IMR-90 (cell line): Measurements from ENCODE around the gene DRD3. TPM values are rescaled to one million over a fixed set of nuclear protein-coding genes. Genes with fewer than 3 reads are reported as not detected.

Experiments used
- ATAC-seq: fragments of 200-7000 bp; cut with Tn5 transposase; 2 replicates; pipeline ENCODE4 v1.9.1; 2020; ENCODE audit warnings: low read depth, mild to moderate bottlenecking, moderate library complexity
- BruUV-seq: library from RNA; stranded (reverse); fragments of 400-500 nt; replicated peaks from 2 replicates; lab custom pipeline; 2021; lab: Mats Ljungman, UMichigan
- CTCF ChIA-PET: fragments of 300-600 bp; formaldehyde crosslinking; extraction: SDS; loops from one replicate; lab custom pipeline; 2021; ENCODE audit warnings: antibody characterized with exemption; lab: Yijun Ruan, JAX
- POLR2A ChIA-PET: fragments of 300-600 bp; sonication (Branson Sonifier 250); formaldehyde crosslinking; loops from one replicate; lab custom pipeline; 2022; ENCODE audit warnings: antibody characterized with exemption; ENCODE audit not compliant: unreplicated experiment; lab: Charles Lee
- DNase-seq: peaks from one replicate; pipeline ENCODE4 v3.0.0; 2013
- H2AFZ ChIP-seq: replicated peaks from 2 replicates; pipeline ENCODE3; 2013; ENCODE audit warnings: low read length, mild to moderate bottlenecking; ENCODE audit not compliant: poor library complexity
- H2AK5ac ChIP-seq: 2 replicates; pipeline ENCODE4 v1.6.1; 2013; ENCODE audit warnings: low read depth, low read length, inconsistent platforms
- H2AK9ac ChIP-seq: replicated peaks from 2 replicates; pipeline ENCODE3; 2013; ENCODE audit warnings: mild to moderate bottlenecking, low read depth, low read length, moderate library complexity; ENCODE audit not compliant: poor library complexity
- H2BK120ac ChIP-seq: 2 replicates; pipeline ENCODE4 v1.6.1; 2013; ENCODE audit warnings: low read depth, low read length, inconsistent platforms
- H2BK15ac ChIP-seq: 3 replicates; pipeline ENCODE4 v1.6.1; 2013; ENCODE audit warnings: low read depth, low read length, inconsistent platforms
- H2BK20ac ChIP-seq: 2 replicates; pipeline ENCODE4 v1.6.1; 2013; ENCODE audit warnings: low read depth, mild to moderate bottlenecking, inconsistent platforms, low read length, moderate library complexity
- H2BK5ac ChIP-seq: 2 replicates; pipeline ENCODE4 v1.6.1; 2013; ENCODE audit warnings: mild to moderate bottlenecking, low read depth, low read length, inconsistent platforms; ENCODE audit not compliant: poor library complexity, severe bottlenecking
- H3K14ac ChIP-seq: replicated peaks from 2 replicates; pipeline ENCODE4 v1.6.1; 2013; ENCODE audit warnings: low read depth, low read length, inconsistent platforms
- H3K18ac ChIP-seq: 2 replicates; pipeline ENCODE4 v1.6.1; 2013; ENCODE audit warnings: low read depth, low read length, control low read depth
- H3K23ac ChIP-seq: 2 replicates; pipeline ENCODE4 v1.6.1; 2013; ENCODE audit warnings: low read depth, low read length, inconsistent platforms
- H3K27ac ChIP-seq: 2 replicates; pipeline ENCODE4 v1.5.1; 2013; ENCODE audit warnings: mild to moderate bottlenecking, control low read depth, low read length; ENCODE audit not compliant: insufficient read depth
- H3K27me3 ChIP-seq: 2 replicates; pipeline ENCODE4 v1.6.1; 2013; ENCODE audit warnings: low read length; ENCODE audit not compliant: control insufficient read depth, insufficient read depth
- H3K36me3 ChIP-seq: 2 replicates; pipeline ENCODE4 v1.6.1; 2013; ENCODE audit warnings: low read length, mixed read lengths; ENCODE audit not compliant: control insufficient read depth, insufficient read depth
- H3K4ac ChIP-seq: 2 replicates; pipeline ENCODE4 v1.6.1; 2013; ENCODE audit warnings: low read depth, low read length, inconsistent platforms
- H3K4me1 ChIP-seq: 2 replicates; pipeline ENCODE4 v1.6.1; 2013; ENCODE audit warnings: low read length, mixed read lengths; ENCODE audit not compliant: control insufficient read depth, insufficient read depth
- H3K4me2 ChIP-seq: 2 replicates; pipeline ENCODE4 v1.6.1; 2013; ENCODE audit warnings: low read depth, mild to moderate bottlenecking, control low read depth, low read length, moderate library complexity
- H3K4me3 ChIP-seq: 2 replicates; pipeline ENCODE4 v1.5.1; 2013; ENCODE audit warnings: low read depth, mild to moderate bottlenecking, control low read depth, low read length, moderate library complexity; ENCODE audit not compliant: insufficient read depth
- H3K56ac ChIP-seq: 2 replicates; pipeline ENCODE4 v1.6.1; 2013; ENCODE audit warnings: low read length, inconsistent platforms; ENCODE audit not compliant: insufficient read depth; ENCODE audit errors: extremely low read depth
- H3K79me1 ChIP-seq, 2 experiments: 2 replicates each; pipeline ENCODE4 v1.6.1; 2013; ENCODE audit warnings: low read length in 2 of 2, inconsistent platforms in 1 of 2, low read depth in 1 of 2
- H3K9ac ChIP-seq: 2 replicates; pipeline ENCODE4 v1.6.1; 2013; ENCODE audit warnings: low read depth, low read length, control low read depth
- H3K9me1 ChIP-seq: 2 replicates; pipeline ENCODE4 v1.6.1; 2013; ENCODE audit warnings: low read length, inconsistent platforms; ENCODE audit not compliant: insufficient read depth
- H3K9me3 ChIP-seq: 2 replicates; pipeline ENCODE4 v1.6.1; 2013; ENCODE audit warnings: low read length; ENCODE audit not compliant: control insufficient read depth, insufficient read depth
- H4K20me1 ChIP-seq: 2 replicates; pipeline ENCODE4 v1.6.1; 2013; ENCODE audit warnings: low read length, inconsistent platforms; ENCODE audit not compliant: insufficient read depth
- H4K5ac ChIP-seq: 2 replicates; pipeline ENCODE4 v1.6.1; 2013; ENCODE audit warnings: mild to moderate bottlenecking, low read depth, low read length, control low read depth
- H4K8ac ChIP-seq, 2 experiments: 2 replicates each; pipeline ENCODE4 v1.6.1; 2013; ENCODE audit warnings: low read depth in 2 of 2, low read length in 2 of 2, control low read depth in 1 of 2, inconsistent platforms in 1 of 2
- H4K91ac ChIP-seq: 2 replicates; pipeline ENCODE4 v1.6.1; 2013; ENCODE audit warnings: low read depth, low read length, inconsistent platforms; ENCODE audit not compliant: insufficient read depth
- BHLHE40 ChIP-seq: fragments of 150-350 bp; IDR thresholded peaks from 2 replicates; pipeline ENCODE4 v1.6.1; 2016; ENCODE audit warnings: mild to moderate bottlenecking, low read depth, low read length
- CEBPB ChIP-seq: IDR thresholded peaks from 2 replicates; pipeline ENCODE4 v1.6.1; 2012; ENCODE audit warnings: low read depth, low read length, improper control_type of control experiment
- CHD1 ChIP-seq: IDR thresholded peaks from 2 replicates; pipeline ENCODE4 v1.6.1; 2012; ENCODE audit warnings: low read depth, low read length, improper control_type of control experiment
- FOS ChIP-seq: fragments of 150-350 bp; IDR thresholded peaks from 2 replicates; pipeline ENCODE4 v1.6.1; 2016; ENCODE audit warnings: low read depth, low read length
- MAFK ChIP-seq: IDR thresholded peaks from 2 replicates; pipeline ENCODE4 v1.6.1; 2012; ENCODE audit warnings: low read depth, low read length, improper control_type of control experiment
- MXI1 ChIP-seq: IDR thresholded peaks from 2 replicates; pipeline ENCODE4 v1.6.1; 2012; ENCODE audit warnings: low read depth, mild to moderate bottlenecking, low read length, moderate library complexity, borderline replicate concordance
- NFE2L2 ChIP-seq: fragments of 150-350 bp; IDR thresholded peaks from 2 replicates; pipeline ENCODE4 v1.6.1; 2016; ENCODE audit warnings: low read depth, mild to moderate bottlenecking, low read length
- POLR2A ChIP-seq: IDR thresholded peaks from 2 replicates; pipeline ENCODE4 v1.6.1; 2012; ENCODE audit warnings: mild to moderate bottlenecking, low read depth, low read length
- RAD21 ChIP-seq: IDR thresholded peaks from 2 replicates; pipeline ENCODE4 v1.6.1; 2012; ENCODE audit warnings: low read length, improper control_type of control experiment
- RFX5 ChIP-seq: IDR thresholded peaks from 2 replicates; pipeline ENCODE4 v1.8.0; 2012; ENCODE audit warnings: low read depth, mild to moderate bottlenecking, low read length, moderate library complexity
- SMC3 ChIP-seq: fragments of 150-350 bp; IDR thresholded peaks from 2 replicates; pipeline ENCODE4 v1.6.1; 2016; ENCODE audit warnings: low read depth, mild to moderate bottlenecking, antibody characterized with exemption, low read length, moderate library complexity
- WGBS, 2 experiments: methylation state at CpG; one replicate each; pipeline versions ENCODE4 v1.1.5 to v1.1.7; 2013; ENCODE audit warnings: missing lambda C conversion rate in 2 of 2; ENCODE audit not compliant: insufficient read length in 1 of 2; ENCODE audit errors: extremely low coverage in 2 of 2; 5-methylcytosine and 5-hydroxymethylcytosine counted together
- dilution Hi-C: fragments of 300-500 bp; cut with HindIII; formaldehyde crosslinking; loops from one replicate; pipeline ENCODE4 v1.14.3; 2018; ENCODE audit warnings: low sequenced_read_pairs; ENCODE audit not compliant: unreplicated experiment
- in situ Hi-C: fragments of 300-500 bp; cut with MboI; formaldehyde crosslinking; loops from 3 replicates; pipeline ENCODE4 v1.14.3; 2019; ENCODE audit warnings: low sequenced_read_pairs, inconsistent platforms, mixed read lengths
- intact Hi-C: fragments of 100-400 bp; cut with micrococcal nuclease; formaldehyde crosslinking; loops from 2 replicates; pipeline ENCODE4 v1.10.0; 2022
- polyA plus RNA-seq, 3 experiments: library from polyadenylated mRNA; depleted of rRNA; stranded (reverse); fragments of >200 nt; gene quantifications; 2 replicates each; pipeline ENCODE4 v1.2.3, GENCODE V29; 2012; ENCODE audit warnings: low replicate concordance in 1 of 3
- total RNA-seq: library from RNA; depleted of rRNA; stranded (reverse); fragments of >200 nt; gene quantifications from 2 replicates; pipeline ENCODE4 v1.2.3, GENCODE V29; 2012
- TF ChIP-seq, protein P1 (sequence below): conservative IDR thresholded peaks from 2 replicates; pipeline ENCODE4 v1.5.1; 2012; ENCODE audit warnings: mild to moderate bottlenecking, low read depth, low read length, improper control_type of control experiment
- TF ChIP-seq, protein P2 (sequence below): fragments of 150-350 bp; IDR thresholded peaks from 2 replicates; pipeline ENCODE4 v1.6.1; 2016; ENCODE audit warnings: low read depth, mild to moderate bottlenecking, low read length, moderate library complexity, borderline replicate concordance
- TF ChIP-seq, protein P3 (sequence below): fragments of 150-350 bp; IDR thresholded peaks from 2 replicates; pipeline ENCODE4 v1.6.1; 2017; ENCODE audit warnings: mild to moderate bottlenecking, antibody characterized with exemption, low read length, low read depth

Gene DRD3
- total and polyA plus RNA-seq, 2 of the 4 experiments (the other 2 are of a cell fraction): not detected

DNA sequence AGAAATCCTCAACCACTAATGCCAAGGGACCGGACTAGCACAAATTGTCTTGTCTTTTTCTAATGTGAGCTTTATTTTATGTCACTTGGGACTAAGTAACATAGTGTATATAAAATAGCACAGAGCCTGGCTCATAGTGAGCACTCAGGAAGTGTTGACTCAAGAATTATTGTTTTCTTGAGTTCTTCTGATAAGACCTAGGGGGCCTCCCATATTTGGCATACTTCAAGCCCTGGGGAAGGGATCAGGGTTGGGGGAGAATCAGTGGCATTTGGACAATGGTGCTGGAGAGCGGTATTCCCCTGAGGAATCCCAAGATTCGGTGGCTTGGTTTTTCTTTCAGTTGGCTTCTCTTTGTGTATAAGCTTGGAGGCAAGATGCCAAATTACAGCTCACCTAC, 39.2 kb upstream of the DRD3 start:
- peaks cover 20% of the 10 kb centered on the region for H3K27me3 ChIP-seq
- in situ Hi-C loops (no loop called here), intact Hi-C loops (no loop called here), dilution Hi-C loops (no loop called here)
- no peak overlapping the region for H2AK9ac ChIP-seq
- no TSS peak for BruUV-seq
- H2BK20ac ChIP-seq: no peak overlapping the region
- H3K4me2 ChIP-seq: no peak overlapping the region
- no peak overlapping the region for H4K8ac ChIP-seq
- no peak overlapping the region for H3K56ac ChIP-seq
- H2AK5ac ChIP-seq: no peak overlapping the region
- no peaks in the 10 kb centered on the region for H3K36me3 ChIP-seq
- H4K5ac ChIP-seq: no peak overlapping the region
- no peak overlapping the region for H3K23ac ChIP-seq
- no peak overlapping the region for H3K9ac ChIP-seq
- WGBS, 2 experiments: no CpG with 5 or more reads among the region's 3 CpGs
- ChIA-PET CTCF (no interaction called here), POLR2A (no interaction called here)
- no peak overlapping the region for H3K18ac ChIP-seq
- no peak overlapping the region for H2BK5ac ChIP-seq
- no peak overlapping the region for H4K91ac ChIP-seq
- no peaks in the 10 kb centered on the region for H3K9me1 ChIP-seq
- no peak for DNase-seq
- H2BK15ac ChIP-seq: no peak overlapping the region
- H3K27ac ChIP-seq: no peak overlapping the region
- TF ChIP-seq NFE2L2 (no peak), SMC3 (no peak), RFX5 (no peak), MXI1 (no peak), RAD21 (no peak), FOS (no peak), POLR2A (no peak), BHLHE40 (no peak), CEBPB (no peak), MAFK (no peak), CHD1 (no peak)
- TF ChIP-seq, protein P1, sequence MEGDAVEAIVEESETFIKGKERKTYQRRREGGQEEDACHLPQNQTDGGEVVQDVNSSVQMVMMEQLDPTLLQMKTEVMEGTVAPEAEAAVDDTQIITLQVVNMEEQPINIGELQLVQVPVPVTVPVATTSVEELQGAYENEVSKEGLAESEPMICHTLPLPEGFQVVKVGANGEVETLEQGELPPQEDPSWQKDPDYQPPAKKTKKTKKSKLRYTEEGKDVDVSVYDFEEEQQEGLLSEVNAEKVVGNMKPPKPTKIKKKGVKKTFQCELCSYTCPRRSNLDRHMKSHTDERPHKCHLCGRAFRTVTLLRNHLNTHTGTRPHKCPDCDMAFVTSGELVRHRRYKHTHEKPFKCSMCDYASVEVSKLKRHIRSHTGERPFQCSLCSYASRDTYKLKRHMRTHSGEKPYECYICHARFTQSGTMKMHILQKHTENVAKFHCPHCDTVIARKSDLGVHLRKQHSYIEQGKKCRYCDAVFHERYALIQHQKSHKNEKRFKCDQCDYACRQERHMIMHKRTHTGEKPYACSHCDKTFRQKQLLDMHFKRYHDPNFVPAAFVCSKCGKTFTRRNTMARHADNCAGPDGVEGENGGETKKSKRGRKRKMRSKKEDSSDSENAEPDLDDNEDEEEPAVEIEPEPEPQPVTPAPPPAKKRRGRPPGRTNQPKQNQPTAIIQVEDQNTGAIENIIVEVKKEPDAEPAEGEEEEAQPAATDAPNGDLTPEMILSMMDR: no peak
- TF ChIP-seq, protein P2, sequence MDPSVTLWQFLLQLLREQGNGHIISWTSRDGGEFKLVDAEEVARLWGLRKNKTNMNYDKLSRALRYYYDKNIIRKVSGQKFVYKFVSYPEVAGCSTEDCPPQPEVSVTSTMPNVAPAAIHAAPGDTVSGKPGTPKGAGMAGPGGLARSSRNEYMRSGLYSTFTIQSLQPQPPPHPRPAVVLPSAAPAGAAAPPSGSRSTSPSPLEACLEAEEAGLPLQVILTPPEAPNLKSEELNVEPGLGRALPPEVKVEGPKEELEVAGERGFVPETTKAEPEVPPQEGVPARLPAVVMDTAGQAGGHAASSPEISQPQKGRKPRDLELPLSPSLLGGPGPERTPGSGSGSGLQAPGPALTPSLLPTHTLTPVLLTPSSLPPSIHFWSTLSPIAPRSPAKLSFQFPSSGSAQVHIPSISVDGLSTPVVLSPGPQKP: no peak
- TF ChIP-seq, protein P3, sequence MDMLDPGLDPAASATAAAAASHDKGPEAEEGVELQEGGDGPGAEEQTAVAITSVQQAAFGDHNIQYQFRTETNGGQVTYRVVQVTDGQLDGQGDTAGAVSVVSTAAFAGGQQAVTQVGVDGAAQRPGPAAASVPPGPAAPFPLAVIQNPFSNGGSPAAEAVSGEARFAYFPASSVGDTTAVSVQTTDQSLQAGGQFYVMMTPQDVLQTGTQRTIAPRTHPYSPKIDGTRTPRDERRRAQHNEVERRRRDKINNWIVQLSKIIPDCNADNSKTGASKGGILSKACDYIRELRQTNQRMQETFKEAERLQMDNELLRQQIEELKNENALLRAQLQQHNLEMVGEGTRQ: no peak
- H3K79me1 ChIP-seq: no peaks in the 10 kb centered on the region
- no peak overlapping the region for H2AFZ ChIP-seq
- no peak overlapping the region for H2BK120ac ChIP-seq
- ATAC-seq: no peak
- H3K4me1 ChIP-seq: no peaks in the 10 kb centered on the region
- no peak overlapping the region for H3K4me3 ChIP-seq
- no peaks in the 10 kb centered on the region for H3K9me3 ChIP-seq
- no peak overlapping the region for H3K14ac ChIP-seq
- no peak overlapping the region for H3K4ac ChIP-seq
- no peaks in the 10 kb centered on the region for H4K20me1 ChIP-seq
